Heart right ventricle (tissue), 16 donors: ENCODE data around the gene TP63. TPM values are rescaled to one million over a fixed set of nuclear protein-coding genes. Genes with fewer than 3 reads are reported as not detected.
A peak's percentile ranks its signal among the peaks of the same experiment; 100 is the strongest.

Experiments
- ATAC-seq, 8 donors: fragments of 200-7000 bp; cut with Tn5 transposase; one replicate each; pipeline ENCODE4 v1.9.1; 2020; ENCODE audit warnings: mild to moderate bottlenecking in 8 of 8, moderate library complexity in 8 of 8, moderate number of reproducible peaks in 1 of 8
- DNase-seq, 2 donors: peaks; one replicate each; pipeline ENCODE4 v3.0.0-alpha.2; 2020
- H3K27ac ChIP-seq, 10 donors: fragments of 200-600 bp; sonication (generic) in 2 of 10; one replicate each; pipeline versions ENCODE4 v1.5.0 to v1.8.0; 2020 to 2022; ENCODE audit warnings: mild to moderate bottlenecking in 3 of 10
- H3K27me3 ChIP-seq, 7 donors: fragments of 200-600 bp; one replicate each; pipeline ENCODE4 v1.8.0; 2021 to 2022; ENCODE audit warnings: mild to moderate bottlenecking in 2 of 7
- H3K36me3 ChIP-seq, 9 donors: fragments of 200-600 bp; sonication (generic) in 1 of 9; one replicate each; pipeline versions ENCODE4 v1.5.0 to v1.8.0; 2020 to 2022; ENCODE audit warnings: mild to moderate bottlenecking in 2 of 9
- H3K4me1 ChIP-seq, 9 donors: fragments of 200-600 bp; sonication (generic) in 1 of 9; one replicate each; pipeline versions ENCODE4 v1.5.0 to v1.8.0; 2020 to 2022; ENCODE audit warnings: mild to moderate bottlenecking in 4 of 9
- H3K4me3 ChIP-seq, 10 donors: fragments of 200-600 bp; sonication (generic) in 2 of 10; one replicate each; pipeline versions ENCODE4 v1.5.0 to v1.8.0; 2020 to 2022; ENCODE audit warnings: mild to moderate bottlenecking in 7 of 10, moderate library complexity in 2 of 10
- H3K9me3 ChIP-seq, 11 donors: fragments of 200-600 bp in 10 of 11; sonication (generic) in 2 of 11; one replicate each; pipeline versions ENCODE4 v1.5.0 to v1.8.0; 2013 to 2022; ENCODE audit warnings: mild to moderate bottlenecking in 2 of 11, control low read depth in 1 of 11, moderate library complexity in 1 of 11
- WGBS, 2 donors: extraction: QIAGEN DNeasy Blood & Tissue Kit; methylation state at CpG; one replicate each; pipeline ENCODE4 v1.1.7; 2013; ENCODE audit warnings: inconsistent platforms in 1 of 2; 5-methylcytosine and 5-hydroxymethylcytosine counted together
- intact Hi-C, 10 donors: fragments of 100-400 bp; cut with DNase I; formaldehyde crosslinking; loops; one replicate each; pipeline versions ENCODE4 v1.11.1 to v1.14.2; 2022
- polyA plus RNA-seq, 2 donors: library from polyadenylated mRNA; stranded (reverse); fragments of 200-250 nt; gene quantifications; one replicate each; pipeline ENCODE4 v1.2.3, GENCODE V29; 2013
- total RNA-seq, 10 donors: library from RNA; stranded (reverse); fragmentation: NEBNext Ultra II Directional in 3 of 10; extraction: Animal tissue kit (Norgen Biotek cat#: 25700) in 3 of 10; gene quantifications; one replicate each; pipeline versions ENCODE4 v1.2.1 to v1.2.4, GENCODE V29; 2021 to 2023
- TF ChIP-seq, protein P1 (sequence below), 9 donors: fragments of 200-600 bp; sonication (generic) in 2 of 9; IDR thresholded peaks; one replicate each; pipeline versions ENCODE4 v1.5.0 to v1.8.0; 2021 to 2022; ENCODE audit warnings: antibody characterized with exemption in 9 of 9, mild to moderate bottlenecking in 5 of 9, moderate library complexity in 1 of 9
- donor health status: Arrhythmogenic right ventricular cardiomyopathy.
- donor health status: ischemic (EF 13 %, LVEDD 7.1; RV severe dilation, severe dysfunction).
- donor health status: healthy with polysubstance abuse.
- donor health status: DM: no; HTN: yes; CAD: no.
- donor health status: DM: no; HTN: no; CAD: no.
- donor health status: ischemic (EF 25% LVEDD 6.9; RV normal size, moderate dysfunction).
- donor health status: ischemic (EF 25% LVEDD 5.7; RV mildly dilated, moderate dysfunction).
- donor health status: healthy.
- donor health status: DM: yes; HTN: yes; CAD: no.
- donor health status: Ischemic cardiomyopathy.
- donor health status: ischemic (EF 35%, LVEDD 5.7; RV mildly dilated, moderate dysfunction).
- donor health status: nonischemic (EF 11% LVEDD 7.7; RV severe dilation, severe dysfunction).
- donor health status: DM: yes; HTN: yes; CAD: no.
- donor health status: PGD.
- donor health status: ischemic (EF 29% LVEDD 5.4; RV normal size, mild dysfunction).
- donor health status: nonischemic (EF 23%, LVEDD 6.1; RV moderate dilation, normal function).

Gene TP63
- total and polyA plus RNA-seq, 12 donors, result 0.07 to 1.5 (median 0.49) TPM

DNA sequence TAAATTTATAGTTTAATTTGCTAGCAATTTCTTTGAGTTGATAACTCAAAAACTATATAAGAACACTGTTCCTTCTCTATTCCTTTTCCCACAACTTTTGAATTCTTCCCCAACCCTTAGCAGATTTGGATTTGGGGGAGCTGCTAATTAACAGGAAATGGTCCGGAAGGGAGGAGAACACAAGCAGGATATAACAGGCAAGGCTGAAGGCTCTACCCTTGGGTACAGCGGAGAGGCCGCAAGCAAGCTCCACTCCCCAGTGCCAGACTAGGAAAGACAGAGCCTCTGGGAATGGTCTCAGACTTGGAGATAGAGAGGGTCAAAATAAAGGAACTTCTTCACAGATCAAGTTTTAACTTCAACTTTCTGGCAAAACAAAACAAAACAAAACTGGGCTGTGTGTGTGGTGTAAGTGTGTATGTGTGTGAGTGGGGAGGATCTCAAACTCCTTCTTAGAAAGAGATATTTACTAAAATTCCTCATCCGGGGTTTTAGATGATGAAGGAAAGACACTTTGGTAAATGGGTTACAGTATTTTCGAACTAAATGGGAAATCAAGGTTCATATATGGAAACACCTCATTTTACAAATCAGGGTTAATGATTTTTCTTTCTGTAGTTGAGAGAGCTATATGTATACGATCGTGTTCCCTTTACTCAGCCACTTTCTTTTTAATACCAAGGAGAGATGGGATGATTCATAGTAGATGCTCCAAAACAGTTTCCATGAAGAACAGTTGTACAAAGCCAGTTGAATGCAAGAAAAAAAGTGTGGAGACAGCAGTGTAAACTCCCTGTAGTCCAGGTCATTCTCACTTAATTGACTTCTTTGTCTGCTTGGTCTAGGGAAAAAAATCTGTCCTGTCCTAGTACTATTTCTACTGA, 161.1 kb downstream of the TP63 start:
- 74 to 85% methylated on average over 7 of the region's 7 CpGs for WGBS, 2 donors
- no peak for DNase-seq
- Histone ChIP-seq H3K4me3 (no peak overlapping the region), H3K27ac (peak overlapping the region in 2 of 10 donors; percentile 1 to 16), H3K4me1 (peaks cover 0 to 5% (median 0%) of the 10 kb centered on the region in 9 donors), H3K36me3 (no peaks in the 10 kb centered on the region), H3K27me3 (no peaks in the 10 kb centered on the region), H3K9me3 (no peaks in the 10 kb centered on the region)
- intact Hi-C loops, result loop anchor here in 1 of 10 donors (2.0 kb wide), 1 partner anchor 25 kb away; no protein-coding TSS in a partner anchor
- TF ChIP-seq, protein P1, sequence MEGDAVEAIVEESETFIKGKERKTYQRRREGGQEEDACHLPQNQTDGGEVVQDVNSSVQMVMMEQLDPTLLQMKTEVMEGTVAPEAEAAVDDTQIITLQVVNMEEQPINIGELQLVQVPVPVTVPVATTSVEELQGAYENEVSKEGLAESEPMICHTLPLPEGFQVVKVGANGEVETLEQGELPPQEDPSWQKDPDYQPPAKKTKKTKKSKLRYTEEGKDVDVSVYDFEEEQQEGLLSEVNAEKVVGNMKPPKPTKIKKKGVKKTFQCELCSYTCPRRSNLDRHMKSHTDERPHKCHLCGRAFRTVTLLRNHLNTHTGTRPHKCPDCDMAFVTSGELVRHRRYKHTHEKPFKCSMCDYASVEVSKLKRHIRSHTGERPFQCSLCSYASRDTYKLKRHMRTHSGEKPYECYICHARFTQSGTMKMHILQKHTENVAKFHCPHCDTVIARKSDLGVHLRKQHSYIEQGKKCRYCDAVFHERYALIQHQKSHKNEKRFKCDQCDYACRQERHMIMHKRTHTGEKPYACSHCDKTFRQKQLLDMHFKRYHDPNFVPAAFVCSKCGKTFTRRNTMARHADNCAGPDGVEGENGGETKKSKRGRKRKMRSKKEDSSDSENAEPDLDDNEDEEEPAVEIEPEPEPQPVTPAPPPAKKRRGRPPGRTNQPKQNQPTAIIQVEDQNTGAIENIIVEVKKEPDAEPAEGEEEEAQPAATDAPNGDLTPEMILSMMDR (IDR thresholded peaks at IDR 0.05), result no peak
- ATAC-seq, result no peak

DNA sequence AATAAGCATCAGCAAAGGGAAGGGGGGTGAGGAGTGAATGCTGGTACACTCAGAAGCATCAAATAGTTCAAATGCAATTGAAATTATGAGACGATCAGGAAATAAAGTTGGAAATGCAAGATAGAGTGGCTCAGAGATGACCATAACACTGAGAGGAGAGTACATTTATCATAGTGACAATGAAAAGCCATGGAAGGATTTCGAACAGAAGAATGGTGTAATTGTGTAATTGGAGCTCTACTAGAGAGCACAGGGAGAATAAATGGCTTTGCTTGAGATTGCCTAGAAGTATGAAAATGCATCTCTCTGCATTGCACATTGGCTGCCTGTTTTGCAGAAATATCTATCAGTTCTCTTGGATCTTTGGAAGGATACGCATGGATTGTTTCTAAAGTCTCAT, 163.3 kb downstream of the TP63 start:
- 92 to 94% methylated on average over 3 of the region's 3 CpGs for WGBS, 2 donors
- Histone ChIP-seq H3K27me3 (no peaks in the 10 kb centered on the region), H3K4me1 (peaks cover 0 to 5% (median 0%) of the 10 kb centered on the region in 9 donors), H3K36me3 (no peaks in the 10 kb centered on the region), H3K9me3 (no peaks in the 10 kb centered on the region), H3K4me3 (no peak overlapping the region), H3K27ac (no peak overlapping the region)
- TF ChIP-seq, protein P1 (IDR thresholded peaks at IDR 0.05), result no peak
- DNase-seq (no peak), ATAC-seq (no peak)
- intact Hi-C loops, result no loop called here

DNA sequence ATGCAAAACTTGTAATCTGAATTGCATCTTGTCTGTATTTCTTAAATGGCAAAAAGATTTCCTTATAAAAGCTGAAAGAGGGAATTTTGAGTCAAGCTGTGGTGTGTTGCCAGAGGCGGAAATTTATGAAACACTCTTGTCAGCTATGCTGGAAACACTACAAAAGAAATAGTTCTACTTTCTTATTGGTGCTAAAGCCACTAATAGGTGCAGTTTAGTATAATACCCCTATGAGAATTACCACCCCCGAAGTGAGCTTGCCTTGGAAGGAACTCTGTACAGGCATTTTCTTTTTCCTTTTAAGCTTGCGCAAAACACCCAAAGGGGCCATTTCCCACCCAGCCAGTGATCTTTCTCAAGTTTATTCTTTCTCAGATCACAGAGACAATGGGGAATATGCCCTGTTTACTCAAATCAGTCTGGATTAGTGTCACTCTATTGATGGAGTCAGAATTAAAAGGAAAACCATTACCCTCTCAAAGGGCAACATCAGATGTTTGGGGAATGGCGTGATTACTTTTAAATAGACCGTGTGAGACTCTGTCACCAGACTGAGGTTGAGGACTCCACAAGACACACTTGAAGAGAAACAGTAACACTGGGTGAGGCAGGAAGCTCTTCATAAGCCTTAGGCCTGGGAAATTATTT, 166.0 kb downstream of the TP63 start:
- WGBS, 2 donors, result 84 to 88% methylated on average over 5 of the region's 5 CpGs
- no peaks in the 10 kb centered on the region for H3K27me3 ChIP-seq
- H3K4me3 ChIP-seq, result no peak overlapping the region
- intact Hi-C loops, result no loop called here
- no peaks in the 10 kb centered on the region for H3K36me3 ChIP-seq
- no peaks in the 10 kb centered on the region for H3K9me3 ChIP-seq
- TF ChIP-seq, protein P1 (IDR thresholded peaks at IDR 0.05), result no peak
- DNase-seq, result no peak
- no peak overlapping the region for H3K27ac ChIP-seq
- peak in 1 of 8 donors; percentile 8 for ATAC-seq
- H3K4me1 ChIP-seq, result no peaks in the 10 kb centered on the region

DNA sequence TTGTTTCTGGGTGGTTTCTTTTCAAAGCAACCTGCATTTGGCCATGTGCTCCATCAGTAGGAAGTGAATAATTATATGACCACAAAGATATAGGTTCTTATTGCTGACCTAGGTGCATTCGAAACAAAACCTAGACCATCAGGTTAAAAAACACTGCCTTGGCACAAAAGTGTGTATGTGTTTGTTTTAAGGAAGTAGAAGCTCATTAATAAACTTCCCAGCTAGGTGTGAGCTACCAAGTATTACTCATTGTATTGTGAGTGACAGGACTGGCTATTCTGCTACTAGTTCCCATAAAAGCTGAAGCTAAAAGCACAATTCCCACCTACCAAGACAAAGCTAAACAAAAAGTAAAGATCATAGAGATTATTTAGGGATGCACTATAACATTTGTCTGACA, 168.2 kb downstream of the TP63 start:
- Histone ChIP-seq H3K27me3 (no peaks in the 10 kb centered on the region), H3K4me3 (no peak overlapping the region), H3K4me1 (no peaks in the 10 kb centered on the region), H3K27ac (no peak overlapping the region), H3K36me3 (no peaks in the 10 kb centered on the region), H3K9me3 (no peaks in the 10 kb centered on the region)
- ATAC-seq (no peak), DNase-seq (no peak)
- TF ChIP-seq, protein P1 (IDR thresholded peaks at IDR 0.05), result no peak
- intact Hi-C loops, result no loop called here
- 85 to 88% methylated on average over 1 of the region's 1 CpG for WGBS, 2 donors
